Astrocyte of the cerebellum (primary cell): ENCODE results near the gene AGR2.

Source experiments
- DNase-seq: peaks from one replicate; pipeline ENCODE4 v3.0.0-alpha.2; 2011; ENCODE audit warnings: low read depth
- H3K4me3 ChIP-seq: 2 replicates; pipeline ENCODE4 v1.5.1; 2011; ENCODE audit warnings: mild to moderate bottlenecking, low read depth, low read length, moderate library complexity
- CTCF ChIP-seq: IDR thresholded peaks from 2 replicates; pipeline ENCODE4 v1.5.1; 2012; ENCODE audit warnings: low read length, low read depth, moderate library complexity, mild to moderate bottlenecking; ENCODE audit errors: missing control alignments
- in situ Hi-C: cut with HindIII; loops from 2 replicates; pipeline ENCODE4 v1.10.0; 2017; ENCODE audit warnings: low sequenced_read_pairs

Gene AGR2

GRCh38 chr7:16836481-16836880 is 31.7 kb upstream of the AGR2 start:
- no peak overlapping the region for H3K4me3 ChIP-seq
- in situ Hi-C loops: no loop called here
- no peak for TF ChIP-seq CTCF
- no peak for DNase-seq

DNA sequence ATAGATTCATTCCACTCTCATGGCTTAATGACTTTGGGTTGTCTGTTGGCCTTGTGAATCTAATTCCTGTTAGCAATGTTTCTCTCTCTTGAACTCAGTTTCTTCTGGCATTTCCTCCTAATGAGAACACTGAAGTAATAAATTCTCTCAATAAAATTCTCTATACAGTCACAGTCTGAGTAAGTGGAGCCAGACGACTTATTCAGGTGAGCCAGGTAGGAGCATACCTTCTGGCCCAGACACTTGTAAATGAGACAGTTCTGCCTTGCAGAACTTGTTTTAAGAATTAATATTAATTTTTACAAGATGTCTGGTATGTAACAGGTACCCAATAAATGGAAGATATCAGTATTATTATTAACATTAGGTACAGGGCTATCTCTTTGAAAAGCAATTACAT is 28.6 kb upstream of the AGR2 start:
- in situ Hi-C loops: no loop called here
- no peak overlapping the region for H3K4me3 ChIP-seq
- TF ChIP-seq CTCF: no peak
- no peak for DNase-seq

DNA sequence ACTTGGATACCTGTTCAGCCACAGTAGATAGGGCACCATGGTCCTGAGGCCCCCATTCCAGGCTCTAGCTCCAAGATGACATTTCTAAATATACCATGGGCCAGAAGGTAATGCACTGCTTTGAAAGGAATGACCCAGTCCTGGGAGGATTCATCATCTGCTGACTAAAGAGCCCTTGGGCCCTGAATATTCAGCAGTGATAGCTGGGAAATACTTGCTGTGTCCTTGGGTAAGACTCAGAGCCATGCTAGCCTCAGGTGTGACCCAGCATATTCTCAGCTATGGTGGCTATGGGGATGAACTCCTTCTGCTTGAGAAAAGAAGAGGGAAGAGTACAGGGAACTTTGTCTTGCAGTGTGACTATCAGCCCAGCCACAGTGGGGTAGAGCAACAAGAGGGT is 21.3 kb upstream of the AGR2 start:
- DNase-seq: no peak
- in situ Hi-C loops: no loop called here
- TF ChIP-seq CTCF: no peak
- H3K4me3 ChIP-seq: no peak overlapping the region

GRCh38 chr7:16822029-16822428 is 17.2 kb upstream of the AGR2 start:
- no peak overlapping the region for H3K4me3 ChIP-seq
- in situ Hi-C loops: no loop called here
- TF ChIP-seq CTCF: no peak
- no peak for DNase-seq

- no peak overlapping the region for H3K4me3 ChIP-seq
- no peak for DNase-seq
- no peak for TF ChIP-seq CTCF
- in situ Hi-C loops: no loop called here
Observed at GRCh38 chr7:16818732-16819131, 13.9 kb upstream of the AGR2 start.

DNA sequence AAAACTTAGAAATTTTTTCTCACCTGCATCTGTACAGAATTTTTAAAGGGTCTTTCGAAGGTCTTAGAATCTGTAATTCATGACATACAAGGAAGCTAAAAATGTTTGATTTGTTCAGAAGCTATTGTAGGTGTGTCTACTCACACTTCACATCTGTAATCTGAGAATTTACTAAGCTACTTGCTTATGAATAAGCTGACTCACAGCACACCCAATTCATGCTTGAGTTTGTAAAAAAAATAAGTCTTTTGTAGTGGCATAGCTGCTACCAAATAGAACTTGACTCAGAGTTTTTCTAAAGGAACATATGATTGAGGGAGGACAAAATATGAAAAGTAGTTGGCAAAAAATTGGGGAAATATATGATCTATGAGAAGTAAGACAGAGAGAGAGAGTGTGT is 12.7 kb upstream of the AGR2 start:
- in situ Hi-C loops: no loop called here
- TF ChIP-seq CTCF: no peak
- no peak overlapping the region for H3K4me3 ChIP-seq
- DNase-seq: peak; percentile 67

- in situ Hi-C loops: no loop called here
- no peak for DNase-seq
- TF ChIP-seq CTCF: no peak
- H3K4me3 ChIP-seq: no peak overlapping the region
Observed at GRCh38 chr7:16816824-16817223, 12.0 kb upstream of the AGR2 start.
